NCI-H1694 (cell line): ENCODE data around the gene PAIP2.

ENCODE experiments used
- DNase-seq: peaks from one replicate; lab custom pipeline; 2025; lab: John Stamatoyannopoulos, UW

The PAIP2 gene

GRCh38 chr5:139410993-139411828 is 69.6 kb downstream of the PAIP2 start:
- peak; percentile 18 for DNase-seq

- DNase-seq = no peak
Measured at GRCh38 chr5:139413153-139413552, 71.5 kb downstream of the PAIP2 start.

- no peak for DNase-seq
Measured at GRCh38 chr5:139413963-139414362, 72.3 kb downstream of the PAIP2 start.

GRCh38 chr5:139414581-139415130 is 73.0 kb downstream of the PAIP2 start:
- DNase-seq = peak; percentile 40

GRCh38 chr5:139415221-139415861 is 73.7 kb downstream of the PAIP2 start:
- peak; percentile 60 for DNase-seq

GRCh38 chr5:139415869-139416268 is 74.2 kb downstream of the PAIP2 start:
- DNase-seq = no peak

GRCh38 chr5:139416651-139417050 is 75.0 kb downstream of the PAIP2 start:
- no peak for DNase-seq

GRCh38 chr5:139417214-139417613 is 75.6 kb downstream of the PAIP2 start:
- no peak for DNase-seq

GRCh38 chr5:139418793-139419192 is 77.1 kb downstream of the PAIP2 start:
- DNase-seq = no peak
